PC-9 (cell line): ENCODE results near the gene INTS7. TPM values are rescaled to one million over a fixed set of nuclear protein-coding genes. Genes with fewer than 3 reads are reported as not detected.

Experiments
- BruUV-seq: library from RNA; stranded (reverse); fragments of 400-500 nt; replicated peaks from 2 replicates; lab custom pipeline; 2021; lab: Mats Ljungman, UMichigan
- CTCF ChIA-PET: fragments of 300-600 bp; sonication (Branson Sonifier 250); formaldehyde crosslinking; loops from one replicate; lab custom pipeline; 2022; ENCODE audit warnings: antibody characterized with exemption; lab: Charles Lee
- POLR2A ChIA-PET: fragments of 300-600 bp; sonication (Branson Sonifier 250); formaldehyde crosslinking; loops from one replicate; lab custom pipeline; 2022; ENCODE audit warnings: antibody characterized with exemption; ENCODE audit not compliant: unreplicated experiment; lab: Charles Lee
- DNase-seq, 2 experiments: peaks; one replicate each; pipeline versions ENCODE4 v3.0.0 to v3.0.0-alpha.2; 2015 to 2022; ENCODE audit warnings: mixed read lengths in 1 of 2
- H2AFZ ChIP-seq: fragments of 200-600 bp; sonication (generic); 2 replicates; pipeline ENCODE4 v1.8.1; 2017; ENCODE audit warnings: antibody characterized with exemption
- H3F3A ChIP-seq: fragments of 200-600 bp; sonication (generic); 2 replicates; pipeline ENCODE4 v1.8.1; 2017; ENCODE audit warnings: antibody characterized with exemption, mild to moderate bottlenecking, low read depth; ENCODE audit not compliant: insufficient read depth
- H3K27ac ChIP-seq: fragments of 200-600 bp; sonication (generic); 2 replicates; pipeline ENCODE4 v1.6.1; 2016; ENCODE audit warnings: mixed run types
- H3K27me3 ChIP-seq: fragments of 200-600 bp; sonication (generic); 2 replicates; pipeline ENCODE4 v1.6.1; 2016; ENCODE audit warnings: low read depth, mixed run types; ENCODE audit not compliant: insufficient read depth
- H3K36me3 ChIP-seq: fragments of 200-600 bp; sonication (generic); 2 replicates; pipeline ENCODE4 v1.6.1; 2016; ENCODE audit warnings: low read depth, mixed run types
- H3K4me1 ChIP-seq: fragments of 200-600 bp; sonication (generic); replicated peaks from 2 replicates; pipeline ENCODE4 v1.6.1; 2016; ENCODE audit warnings: mixed run types; ENCODE audit not compliant: insufficient read depth
- H3K4me2 ChIP-seq: fragments of 200-600 bp; sonication (generic); 2 replicates; pipeline ENCODE4 v1.6.1; 2017; ENCODE audit warnings: mixed run types
- H3K4me3 ChIP-seq: fragments of 200-600 bp; sonication (generic); 2 replicates; pipeline ENCODE4 v1.6.1; 2016; ENCODE audit warnings: mixed run types
- H3K79me2 ChIP-seq: fragments of 200-600 bp; sonication (generic); 2 replicates; pipeline ENCODE4 v1.6.1; 2017; ENCODE audit warnings: low read depth, mixed run types
- H3K9me2 ChIP-seq: fragments of 200-600 bp; sonication (generic); 2 replicates; pipeline ENCODE4 v1.8.1; 2017; ENCODE audit warnings: mild to moderate bottlenecking; ENCODE audit not compliant: insufficient read depth
- H3K9me3 ChIP-seq: fragments of 200-600 bp; sonication (generic); 2 replicates; pipeline ENCODE4 v1.8.1; 2016; ENCODE audit warnings: low read depth; ENCODE audit not compliant: insufficient read depth
- H4K20me1 ChIP-seq: fragments of 200-600 bp; sonication (generic); 2 replicates; pipeline ENCODE4 v1.8.1; 2017; ENCODE audit not compliant: insufficient read depth
- CTCF ChIP-seq: fragments of 200-600 bp; sonication (generic); conservative IDR thresholded peaks from 2 replicates; pipeline ENCODE4 v1.6.1; 2017; ENCODE audit warnings: mixed run types, antibody characterized with exemption, mild to moderate bottlenecking, moderate library complexity
- EZH2 ChIP-seq: fragments of 200-600 bp; sonication (generic); IDR thresholded peaks from 2 replicates; pipeline ENCODE4 v1.8.0; 2017; ENCODE audit warnings: antibody characterized with exemption, low read depth
- intact Hi-C: fragments of 100-400 bp; cut with micrococcal nuclease; formaldehyde crosslinking; loops from one replicate; pipeline ENCODE4 v1.10.0; 2022; ENCODE audit not compliant: unreplicated experiment
- total RNA-seq: library from RNA; stranded (reverse); gene quantifications from 2 replicates; pipeline ENCODE4 v1.2.3, GENCODE V29; 2021

INTS7 gene
- total RNA-seq, 1 experiment from 2014 or later: 24.7 TPM

DNA sequence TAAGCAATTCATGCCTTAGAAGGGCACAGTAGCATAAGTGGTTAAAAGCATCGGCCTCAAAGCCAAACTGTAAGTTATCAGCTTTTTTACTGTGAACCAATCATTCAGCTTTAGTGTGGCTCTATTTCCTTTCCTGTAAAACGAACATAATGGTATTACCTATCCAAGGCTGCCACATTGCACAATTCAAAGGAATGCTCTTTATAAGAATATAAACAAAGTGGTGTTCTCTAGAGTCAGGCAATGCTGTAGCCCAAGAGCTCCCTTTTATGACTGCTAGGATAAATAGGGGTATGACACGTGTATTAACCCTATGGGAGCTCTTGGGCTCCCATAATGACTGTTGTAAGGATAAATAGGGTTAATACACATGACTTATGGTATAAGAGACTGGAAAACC, 25.4 kb downstream of the INTS7 start:
- Histone ChIP-seq H3K4me3 (no peak overlapping the region), H3K27me3 (no peaks in the 10 kb centered on the region), H3K4me2 (no peak overlapping the region), H3K9me3 (no peaks in the 10 kb centered on the region), H3K9me2 (no peaks in the 10 kb centered on the region), H4K20me1 (no peaks in the 10 kb centered on the region), H3K27ac (no peak overlapping the region), H2AFZ (no peak overlapping the region), H3F3A (peaks cover 12% of the 10 kb centered on the region), H3K4me1 (peaks cover 9% of the 10 kb centered on the region; the same call in 1 of the 2 replicates), H3K79me2 (no peaks in the 10 kb centered on the region), H3K36me3 (0 out of 2 replicates have a peak, but pooled peaks cover 3% of the 10 kb centered on the region)
- ChIA-PET CTCF (interaction anchor here (1.6 kb wide), 1 partner anchor 329 kb away, joined by 3 read pairs; no protein-coding TSS in a partner anchor), POLR2A (no interaction called here)
- TF ChIP-seq EZH2 (no peak), CTCF (no peak)
- intact Hi-C loops: loop anchor here (5.0 kb wide), 3 partner anchors 178 to 447 kb away; partner anchors contain the start of gene LPGAT1
- BruUV-seq: no TSS peak
- DNase-seq: no peak

DNA sequence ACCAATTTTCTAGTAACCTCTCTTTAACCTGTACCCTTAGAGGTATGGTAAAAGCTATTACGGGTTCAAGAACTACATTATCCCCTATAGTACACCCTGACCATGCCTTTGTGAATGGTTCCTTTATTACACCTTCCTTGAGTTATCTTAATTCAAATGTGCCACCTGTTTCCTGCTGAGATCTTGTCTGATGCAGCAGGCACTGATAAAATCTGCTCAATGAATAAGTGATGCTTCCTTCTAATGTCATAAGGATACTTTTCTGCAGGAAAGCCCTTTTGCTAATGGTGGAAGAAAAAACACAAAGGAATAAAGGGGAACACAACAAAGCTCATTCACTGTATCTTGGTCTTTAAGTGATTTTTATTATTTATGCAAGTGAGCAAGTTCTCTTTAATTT, 25.8 kb downstream of the INTS7 start:
- CTCF ChIA-PET: interaction anchor here (1.6 kb wide), 1 partner anchor 329 kb away, joined by 3 read pairs; no protein-coding TSS in a partner anchor
- Histone ChIP-seq H3K27me3 (no peaks in the 10 kb centered on the region), H3F3A (peaks cover 12% of the 10 kb centered on the region), H3K4me3 (no peak overlapping the region), H3K9me3 (no peaks in the 10 kb centered on the region), H4K20me1 (no peaks in the 10 kb centered on the region), H3K9me2 (no peaks in the 10 kb centered on the region), H3K4me2 (no peak overlapping the region), H3K4me1 (peaks cover 9% of the 10 kb centered on the region; the same call in 1 of the 2 replicates), H3K27ac (no peak overlapping the region), H3K79me2 (no peaks in the 10 kb centered on the region), H3K36me3 (0 out of 2 replicates have a peak, but pooled peaks cover 3% of the 10 kb centered on the region), H2AFZ (no peak overlapping the region)
- TF ChIP-seq EZH2: no peak
- no peak for TF ChIP-seq CTCF
- no TSS peak for BruUV-seq
- intact Hi-C loops: no loop called here
- DNase-seq: no peak
- POLR2A ChIA-PET: no interaction called here

- Histone ChIP-seq H3K36me3 (peaks cover 7% of the 10 kb centered on the region; the same call in 1 of the 2 replicates), H3K27me3 (no peaks in the 10 kb centered on the region)
Measured at GRCh38 chr1:212007886-212008285, 27.5 kb downstream of the INTS7 start.

More at GRCh38 chr1:212007886-212008285, 27.5 kb downstream of the INTS7 start:
- H3K4me2 ChIP-seq: no peak overlapping the region
- no peak overlapping the region for H3K27ac ChIP-seq
- no peaks in the 10 kb centered on the region for H3K79me2 ChIP-seq
- no peaks in the 10 kb centered on the region for H4K20me1 ChIP-seq
- no peak for TF ChIP-seq CTCF
- no peak for TF ChIP-seq EZH2
- no peaks in the 10 kb centered on the region for H3F3A ChIP-seq
- no peak overlapping the region for H2AFZ ChIP-seq
- ChIA-PET CTCF (no interaction called here), POLR2A (no interaction called here)
- no peaks in the 10 kb centered on the region for H3K9me3 ChIP-seq
- no peak overlapping the region for H3K4me3 ChIP-seq
- no peaks in the 10 kb centered on the region for H3K9me2 ChIP-seq
- intact Hi-C loops: no loop called here
- H3K4me1 ChIP-seq: no peaks in the 10 kb centered on the region
- no peak for DNase-seq
- no TSS peak for BruUV-seq
